ENCODE results near the gene ETV3.
"Not testable (repeated sequence)": the region's sequence is repeated elsewhere in the genome, so short reads cannot be mapped to it uniquely, and the experiment has no call there.

The ETV3 gene

DNA sequence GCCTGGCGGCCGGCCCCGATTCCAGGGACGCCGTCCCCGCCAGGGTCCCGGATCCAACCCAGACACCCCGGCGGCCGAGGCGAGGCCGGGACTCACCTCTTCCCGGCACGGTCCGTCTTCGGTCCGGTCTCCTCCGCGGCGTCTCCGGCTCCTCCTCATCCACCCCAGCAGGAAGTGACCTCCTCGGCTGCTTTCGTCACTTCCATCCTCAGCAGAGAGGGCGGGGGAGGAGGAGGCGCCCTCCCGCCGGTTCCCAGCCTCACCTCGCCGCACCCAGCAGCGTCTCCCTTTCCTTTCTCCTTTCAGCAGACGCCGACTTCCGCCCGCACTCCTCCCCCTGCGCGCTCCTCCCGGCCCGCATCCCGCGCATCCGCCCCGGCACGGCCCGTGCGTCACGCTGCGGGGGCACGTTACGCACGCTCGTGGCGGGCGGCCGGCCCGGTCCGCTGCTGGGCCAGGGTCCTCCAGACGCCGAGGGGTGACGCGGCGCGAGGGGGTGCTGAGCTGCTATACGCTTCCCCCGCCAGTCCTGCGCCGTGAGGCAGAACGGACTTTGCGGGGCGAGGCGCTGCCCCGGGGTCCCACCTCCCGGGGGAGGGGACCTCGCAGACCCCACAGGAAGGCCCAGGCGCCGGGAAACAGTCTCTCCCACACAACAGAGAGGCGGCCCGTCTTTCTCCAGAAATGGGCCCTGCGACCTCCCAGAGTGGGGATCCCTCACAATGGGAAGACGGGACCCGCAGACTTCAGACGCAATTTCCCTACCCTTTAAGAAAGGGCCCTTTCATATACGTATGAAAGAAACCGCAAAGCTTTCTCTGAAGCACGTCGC, at the start of gene ETV3:
ETV3 (minus strand) TSS at position 176 of the 832 bp plus-strand sequence. CDS start 2,043 bp downstream, outside the sequence.
- peak within 1 kb of the TSS; percentile 95 to 96 for H3K4me3 ChIP-seq (ENCODE audit: low read length in 2 of 2)
- peak within 1 kb of the TSS; percentile 96 for H3K27ac ChIP-seq (ENCODE audit: low read depth in 2 of 2, low read length in 2 of 2)
- H3K9me3 ChIP-seq (ENCODE audit: control insufficient read depth in 2 of 2, low read length in 2 of 2) = no peaks in the 10 kb centered on the region
- H3K4me1 ChIP-seq (ENCODE audit: control insufficient read depth in 2 of 2, insufficient read depth in 2 of 2, low read length in 2 of 2) = peaks cover 15 to 30% of the 10 kb centered on the region in 2 donors
- H3K27me3 ChIP-seq (ENCODE audit: control insufficient read depth in 2 of 2, insufficient read depth in 2 of 2, low read length in 2 of 2) = no peaks in the 10 kb centered on the region
- H3K9ac ChIP-seq (ENCODE audit: low read depth in 1 of 2, low read length in 2 of 2) = peak within 1 kb of the TSS; percentile 94 to 96
- peaks cover 25 to 26% of the 10 kb centered on the region in 2 donors for H3K36me3 ChIP-seq (ENCODE audit: control insufficient read depth in 2 of 2, insufficient read depth in 2 of 2, low read length in 2 of 2)

DNA sequence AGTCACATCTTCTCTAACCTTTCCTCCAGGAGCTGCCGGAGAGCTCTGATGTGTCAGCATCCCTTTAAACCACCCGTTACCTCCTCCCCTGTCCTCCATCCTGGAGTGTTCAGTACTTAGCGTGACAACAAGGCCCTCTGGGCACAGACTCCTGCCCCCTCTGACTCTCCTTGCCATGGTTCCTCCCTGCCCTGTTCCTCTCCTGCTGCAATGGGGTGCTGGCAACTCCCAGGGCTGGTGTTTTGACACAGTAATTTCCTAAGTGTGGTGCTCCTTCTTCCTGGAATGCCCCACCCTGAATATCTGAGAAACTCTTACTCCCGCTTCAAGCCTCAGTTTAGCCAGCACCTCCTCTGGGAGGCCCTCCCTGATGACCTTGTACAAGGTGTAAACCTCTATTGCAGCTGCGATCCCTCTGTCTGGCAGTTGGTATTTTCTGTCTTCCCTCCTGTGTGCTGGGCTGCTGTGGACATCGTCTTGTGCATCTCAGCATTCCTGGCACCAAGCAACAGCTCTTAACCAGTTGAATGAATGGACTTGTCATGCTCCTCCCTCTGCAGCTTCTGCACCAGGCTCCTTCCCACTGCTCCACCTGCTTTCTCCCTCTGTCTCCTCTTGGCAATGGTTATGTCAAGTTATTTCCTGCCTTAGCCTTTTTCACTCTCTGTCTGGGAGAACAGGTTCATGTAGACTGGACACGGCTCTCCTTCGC, 48.2 kb upstream of the ETV3 start:
- Histone ChIP-seq H3K9ac (ENCODE audit: low read depth in 1 of 2, low read length in 2 of 2) (no peak overlapping the region), H3K4me3 (ENCODE audit: low read length in 2 of 2) (no peak overlapping the region), H3K27ac (ENCODE audit: low read depth in 2 of 2, low read length in 2 of 2) (no peak overlapping the region), H3K27me3 (ENCODE audit: control insufficient read depth in 2 of 2, insufficient read depth in 2 of 2, low read length in 2 of 2) (peaks cover 0 to 4% of the 10 kb centered on the region in 2 donors), H3K4me1 (ENCODE audit: control insufficient read depth in 2 of 2, insufficient read depth in 2 of 2, low read length in 2 of 2) (no peaks in the 10 kb centered on the region), H3K9me3 (ENCODE audit: control insufficient read depth in 2 of 2, low read length in 2 of 2) (no peaks in the 10 kb centered on the region), H3K36me3 (ENCODE audit: control insufficient read depth in 2 of 2, insufficient read depth in 2 of 2, low read length in 2 of 2) (no peaks in the 10 kb centered on the region)

DNA sequence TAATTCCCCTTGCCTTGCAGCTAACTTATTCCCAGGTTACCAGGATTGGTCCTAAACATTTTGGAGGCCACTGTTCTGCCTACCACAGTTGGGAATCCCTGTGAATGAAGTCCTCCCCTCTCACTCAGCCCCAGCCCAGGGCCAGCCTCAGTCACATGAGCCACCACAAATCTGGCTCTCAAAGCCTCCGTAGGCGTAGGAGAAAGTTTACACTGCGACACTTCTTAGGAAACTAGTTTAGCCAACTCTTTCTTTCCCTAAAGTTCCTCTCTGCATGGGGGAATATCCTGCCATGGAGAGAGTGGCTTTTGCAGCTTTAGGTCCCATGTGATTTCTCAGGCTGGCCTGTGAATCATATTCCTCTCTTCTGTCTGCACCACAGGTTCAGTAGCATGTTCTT, 45.7 kb upstream of the ETV3 start:
- Histone ChIP-seq H3K27ac (ENCODE audit: low read depth in 2 of 2, low read length in 2 of 2) (no peak overlapping the region), H3K9me3 (ENCODE audit: control insufficient read depth in 2 of 2, low read length in 2 of 2) (no peaks in the 10 kb centered on the region), H3K27me3 (ENCODE audit: control insufficient read depth in 2 of 2, insufficient read depth in 2 of 2, low read length in 2 of 2) (peaks cover 0 to 4% of the 10 kb centered on the region in 2 donors), H3K9ac (ENCODE audit: low read depth in 1 of 2, low read length in 2 of 2) (no peak overlapping the region), H3K4me1 (ENCODE audit: control insufficient read depth in 2 of 2, insufficient read depth in 2 of 2, low read length in 2 of 2) (no peaks in the 10 kb centered on the region), H3K4me3 (ENCODE audit: low read length in 2 of 2) (no peak overlapping the region), H3K36me3 (ENCODE audit: control insufficient read depth in 2 of 2, insufficient read depth in 2 of 2, low read length in 2 of 2) (no peaks in the 10 kb centered on the region)

DNA sequence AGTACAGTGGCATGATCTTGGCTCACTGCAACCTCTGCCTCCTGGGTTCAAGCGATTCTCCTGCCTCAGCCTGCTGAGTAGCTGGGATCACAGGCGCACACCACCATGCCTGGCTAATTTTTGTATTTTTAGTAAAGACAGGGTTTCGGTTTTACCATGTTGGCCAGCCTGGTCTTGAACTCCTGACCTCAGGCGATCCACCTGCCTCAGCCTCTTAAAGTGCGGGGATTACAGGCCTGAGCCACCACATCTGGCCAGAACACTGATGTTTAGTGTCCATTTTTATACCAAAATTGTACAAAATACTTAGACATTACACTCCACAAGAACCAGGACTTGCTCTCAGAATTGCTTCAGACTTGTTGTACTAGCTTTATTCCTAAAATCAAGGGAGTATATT, 44.2 kb upstream of the ETV3 start:
- not testable (repeated sequence) for H3K36me3 ChIP-seq (ENCODE audit: control insufficient read depth in 2 of 2, insufficient read depth in 2 of 2, low read length in 2 of 2)

DNA sequence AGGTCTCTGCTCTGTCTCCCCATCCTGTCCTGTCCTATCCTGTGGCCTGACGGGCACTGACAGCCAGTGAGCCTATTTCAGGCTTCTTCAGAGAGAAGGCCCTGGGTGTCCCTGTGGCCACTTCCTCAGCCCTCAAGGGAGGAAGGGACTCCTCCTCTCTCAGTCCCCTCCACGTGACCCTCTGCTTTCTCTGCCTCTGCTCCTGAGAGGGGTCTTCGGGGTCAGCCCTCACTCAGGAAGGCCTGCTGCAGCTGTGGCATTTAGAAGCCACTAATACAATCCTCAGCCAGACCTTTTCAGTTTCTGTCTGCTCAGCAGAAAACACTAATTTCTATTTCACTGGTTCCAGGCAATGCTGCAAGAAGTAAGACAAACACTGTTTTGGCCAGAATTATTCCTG, 43.6 kb upstream of the ETV3 start:
- H3K4me1 ChIP-seq (ENCODE audit: control insufficient read depth in 2 of 2, insufficient read depth in 2 of 2, low read length in 2 of 2) = no peaks in the 10 kb centered on the region
- no peak overlapping the region for H3K4me3 ChIP-seq (ENCODE audit: low read length in 2 of 2)
- no peaks in the 10 kb centered on the region for H3K9me3 ChIP-seq (ENCODE audit: control insufficient read depth in 2 of 2, low read length in 2 of 2)
- no peaks in the 10 kb centered on the region for H3K36me3 ChIP-seq (ENCODE audit: control insufficient read depth in 2 of 2, insufficient read depth in 2 of 2, low read length in 2 of 2)
- peak overlapping the region in 1 of 2 donors; percentile 43 for H3K27ac ChIP-seq (ENCODE audit: low read depth in 2 of 2, low read length in 2 of 2)
- H3K27me3 ChIP-seq (ENCODE audit: control insufficient read depth in 2 of 2, insufficient read depth in 2 of 2, low read length in 2 of 2) = peaks cover 0 to 4% of the 10 kb centered on the region in 2 donors
- no peak overlapping the region for H3K9ac ChIP-seq (ENCODE audit: low read depth in 1 of 2, low read length in 2 of 2)

More for the DNA sequence above, 44.2 kb upstream of the ETV3 start:
- H3K4me3 ChIP-seq (ENCODE audit: low read length in 2 of 2); H3K27ac ChIP-seq (ENCODE audit: low read depth in 2 of 2, low read length in 2 of 2); H3K27me3 ChIP-seq (ENCODE audit: control insufficient read depth in 2 of 2, insufficient read depth in 2 of 2, low read length in 2 of 2); H3K9ac ChIP-seq (ENCODE audit: low read depth in 1 of 2, low read length in 2 of 2); H3K4me1 ChIP-seq (ENCODE audit: control insufficient read depth in 2 of 2, insufficient read depth in 2 of 2, low read length in 2 of 2); H3K9me3 ChIP-seq (ENCODE audit: control insufficient read depth in 2 of 2, low read length in 2 of 2): not testable (repeated sequence)

DNA sequence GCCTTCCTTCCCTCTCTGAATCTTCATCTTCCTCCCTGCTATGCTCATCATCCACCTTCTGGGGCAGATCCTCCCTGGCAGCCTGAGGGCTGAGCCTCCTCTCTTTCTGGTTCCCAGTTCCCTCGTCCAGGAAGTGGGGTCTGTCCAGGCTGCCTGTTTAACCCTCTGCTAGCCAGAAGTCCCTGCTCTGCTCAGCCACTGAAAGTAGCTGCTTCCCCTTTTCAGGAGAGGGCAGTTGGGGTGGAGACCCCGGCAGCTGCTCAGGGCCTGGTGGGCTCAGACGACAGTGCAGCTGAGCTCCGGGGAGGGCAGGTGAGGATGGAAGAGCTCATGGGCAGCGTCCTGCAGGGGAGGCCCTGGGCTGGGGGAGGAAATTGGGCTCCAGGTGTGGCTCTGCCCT, 43.1 kb upstream of the ETV3 start:
- Histone ChIP-seq H3K9ac (ENCODE audit: low read depth in 1 of 2, low read length in 2 of 2) (no peak overlapping the region), H3K27me3 (ENCODE audit: control insufficient read depth in 2 of 2, insufficient read depth in 2 of 2, low read length in 2 of 2) (peaks cover 0 to 4% of the 10 kb centered on the region in 2 donors), H3K36me3 (ENCODE audit: control insufficient read depth in 2 of 2, insufficient read depth in 2 of 2, low read length in 2 of 2) (no peaks in the 10 kb centered on the region), H3K9me3 (ENCODE audit: control insufficient read depth in 2 of 2, low read length in 2 of 2) (no peaks in the 10 kb centered on the region), H3K27ac (ENCODE audit: low read depth in 2 of 2, low read length in 2 of 2) (peak overlapping the region in 1 of 2 donors; percentile 43), H3K4me1 (ENCODE audit: control insufficient read depth in 2 of 2, insufficient read depth in 2 of 2, low read length in 2 of 2) (no peaks in the 10 kb centered on the region), H3K4me3 (ENCODE audit: low read length in 2 of 2) (no peak overlapping the region)

DNA sequence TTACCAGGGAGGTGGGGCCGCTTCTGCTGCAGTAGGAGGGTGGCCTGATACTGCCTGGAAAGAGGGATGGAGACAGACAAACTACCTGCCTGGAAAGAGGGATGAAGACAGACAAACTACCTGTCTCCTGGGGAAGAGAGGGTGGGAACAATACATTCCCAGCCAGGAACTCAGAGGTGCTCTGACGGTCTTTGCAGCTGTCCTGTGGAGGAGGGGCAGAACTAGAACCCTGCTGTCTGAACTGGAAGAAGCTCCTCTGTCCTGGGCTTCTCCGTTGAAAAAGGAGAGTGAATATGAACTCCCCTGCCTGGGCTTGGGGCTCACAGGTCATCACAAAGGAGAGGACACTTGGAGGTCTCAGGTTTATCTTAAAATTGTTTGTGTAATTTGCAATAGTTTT, 40.3 kb upstream of the ETV3 start:
- Histone ChIP-seq H3K9me3 (ENCODE audit: control insufficient read depth in 2 of 2, low read length in 2 of 2) (no peaks in the 10 kb centered on the region), H3K27ac (ENCODE audit: low read depth in 2 of 2, low read length in 2 of 2) (no peak overlapping the region), H3K4me3 (ENCODE audit: low read length in 2 of 2) (no peak overlapping the region), H3K27me3 (ENCODE audit: control insufficient read depth in 2 of 2, insufficient read depth in 2 of 2, low read length in 2 of 2) (no peaks in the 10 kb centered on the region), H3K4me1 (ENCODE audit: control insufficient read depth in 2 of 2, insufficient read depth in 2 of 2, low read length in 2 of 2) (no peaks in the 10 kb centered on the region), H3K36me3 (ENCODE audit: control insufficient read depth in 2 of 2, insufficient read depth in 2 of 2, low read length in 2 of 2) (no peaks in the 10 kb centered on the region), H3K9ac (ENCODE audit: low read depth in 1 of 2, low read length in 2 of 2) (no peak overlapping the region)

DNA sequence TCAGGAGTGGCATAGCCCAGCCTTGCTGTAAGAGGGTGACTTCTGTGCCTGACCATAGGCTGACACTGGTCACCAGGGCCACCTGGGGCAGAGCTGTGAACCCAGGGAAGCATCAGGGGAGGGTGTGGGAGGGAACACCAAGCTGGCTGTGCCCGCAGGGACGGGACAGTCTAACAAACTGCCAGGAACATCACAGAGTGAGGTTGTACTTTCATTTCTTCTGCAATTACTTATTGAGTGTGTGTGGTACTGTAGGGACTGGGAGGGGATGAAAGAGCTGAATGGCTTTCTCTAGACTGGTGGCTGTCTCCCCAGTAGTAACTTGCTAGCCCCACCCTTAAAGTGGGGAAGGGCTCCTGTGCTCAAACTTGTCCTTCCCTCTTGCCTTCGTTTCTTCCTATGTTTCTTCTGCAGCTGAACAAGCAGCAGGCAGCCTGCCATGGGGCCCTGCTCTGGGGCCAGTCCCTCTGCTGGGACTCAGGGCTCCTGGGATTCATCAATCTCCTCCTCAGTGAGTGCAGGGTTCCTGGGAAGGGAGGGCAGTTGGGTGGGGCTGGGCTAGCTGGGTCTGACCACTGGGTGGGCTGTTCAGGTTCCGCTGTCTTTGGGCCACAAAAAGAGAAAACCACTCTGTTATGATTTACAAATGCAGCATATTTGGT, 39.7 kb upstream of the ETV3 start:
- Histone ChIP-seq H3K4me3 (ENCODE audit: low read length in 2 of 2) (no peak overlapping the region), H3K27ac (ENCODE audit: low read depth in 2 of 2, low read length in 2 of 2) (no peak overlapping the region), H3K27me3 (ENCODE audit: control insufficient read depth in 2 of 2, insufficient read depth in 2 of 2, low read length in 2 of 2) (no peaks in the 10 kb centered on the region), H3K9ac (ENCODE audit: low read depth in 1 of 2, low read length in 2 of 2) (no peak overlapping the region), H3K36me3 (ENCODE audit: control insufficient read depth in 2 of 2, insufficient read depth in 2 of 2, low read length in 2 of 2) (no peaks in the 10 kb centered on the region), H3K4me1 (ENCODE audit: control insufficient read depth in 2 of 2, insufficient read depth in 2 of 2, low read length in 2 of 2) (no peaks in the 10 kb centered on the region), H3K9me3 (ENCODE audit: control insufficient read depth in 2 of 2, low read length in 2 of 2) (no peaks in the 10 kb centered on the region)

DNA sequence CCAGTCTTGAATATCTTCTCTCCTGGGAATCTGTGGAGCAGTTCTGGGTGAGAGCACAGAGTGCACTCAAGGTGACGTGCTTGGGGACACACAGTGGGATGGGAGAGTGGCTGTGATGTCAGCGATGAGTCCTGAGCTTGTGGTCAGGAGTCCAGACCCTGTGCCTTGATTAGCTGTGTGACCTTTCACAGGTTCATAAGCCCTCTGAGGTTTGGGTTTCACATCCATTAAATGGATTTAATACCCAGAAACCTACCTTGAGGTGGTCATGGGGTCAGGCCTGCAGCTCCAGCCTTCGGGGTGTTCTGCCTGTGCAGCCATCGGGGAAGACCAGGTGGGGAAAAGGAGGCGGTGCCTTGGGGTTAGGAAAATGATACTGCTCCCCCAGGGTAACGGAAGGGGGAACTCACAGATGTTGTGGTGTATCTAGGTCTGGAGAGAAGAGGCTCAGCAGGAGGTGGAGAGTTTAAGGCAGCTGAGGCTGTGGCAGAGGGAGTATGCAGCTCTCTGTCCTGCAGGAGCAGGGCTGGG, 38.5 kb upstream of the ETV3 start:
- no peaks in the 10 kb centered on the region for H3K9me3 ChIP-seq (ENCODE audit: control insufficient read depth in 2 of 2, low read length in 2 of 2)
- H3K36me3 ChIP-seq (ENCODE audit: control insufficient read depth in 2 of 2, insufficient read depth in 2 of 2, low read length in 2 of 2) = no peaks in the 10 kb centered on the region
- H3K4me3 ChIP-seq (ENCODE audit: low read length in 2 of 2) = no peak overlapping the region
- peak overlapping the region in 1 of 2 donors; percentile 1 for H3K27ac ChIP-seq (ENCODE audit: low read depth in 2 of 2, low read length in 2 of 2)
- H3K27me3 ChIP-seq (ENCODE audit: control insufficient read depth in 2 of 2, insufficient read depth in 2 of 2, low read length in 2 of 2) = no peaks in the 10 kb centered on the region
- no peaks in the 10 kb centered on the region for H3K4me1 ChIP-seq (ENCODE audit: control insufficient read depth in 2 of 2, insufficient read depth in 2 of 2, low read length in 2 of 2)
- H3K9ac ChIP-seq (ENCODE audit: low read depth in 1 of 2, low read length in 2 of 2) = no peak overlapping the region

DNA sequence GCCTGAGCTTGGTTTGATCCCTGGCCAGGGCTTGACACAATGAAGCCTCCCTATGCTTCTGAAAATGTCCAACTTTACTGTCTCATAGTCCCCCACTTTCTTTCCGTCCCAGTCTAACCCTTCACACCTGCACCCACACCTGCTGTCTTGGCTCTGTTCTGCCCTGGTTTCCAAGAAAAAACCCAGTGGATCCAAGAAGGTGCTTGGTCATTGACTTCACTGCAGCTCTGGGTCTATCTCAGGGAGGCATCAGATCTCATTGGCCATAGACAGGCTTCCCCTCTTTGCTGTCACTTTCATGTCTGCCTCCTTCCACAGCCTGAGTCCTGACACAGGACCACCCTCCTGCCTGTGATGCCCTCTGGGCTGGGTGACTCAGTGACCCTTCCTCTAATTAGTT, 37.8 kb upstream of the ETV3 start:
- Histone ChIP-seq H3K4me1 (ENCODE audit: control insufficient read depth in 2 of 2, insufficient read depth in 2 of 2, low read length in 2 of 2) (no peaks in the 10 kb centered on the region), H3K36me3 (ENCODE audit: control insufficient read depth in 2 of 2, insufficient read depth in 2 of 2, low read length in 2 of 2) (no peaks in the 10 kb centered on the region), H3K4me3 (ENCODE audit: low read length in 2 of 2) (no peak overlapping the region), H3K27me3 (ENCODE audit: control insufficient read depth in 2 of 2, insufficient read depth in 2 of 2, low read length in 2 of 2) (no peaks in the 10 kb centered on the region), H3K9ac (ENCODE audit: low read depth in 1 of 2, low read length in 2 of 2) (no peak overlapping the region), H3K9me3 (ENCODE audit: control insufficient read depth in 2 of 2, low read length in 2 of 2) (no peaks in the 10 kb centered on the region), H3K27ac (ENCODE audit: low read depth in 2 of 2, low read length in 2 of 2) (peak overlapping the region in 1 of 2 donors; percentile 1)

Data from mucosa of rectum (tissue), 2 donors.